GM12874 (cell line): ENCODE measurements around the gene ARIH1.

Source experiments
- TF ChIP-seq, protein P1 (sequence below): IDR thresholded peaks from 2 replicates; pipeline ENCODE4 v1.5.1; 2011; ENCODE audit warnings: low read depth, mild to moderate bottlenecking, control low read depth, low read length, moderate library complexity; ENCODE audit not compliant: insufficient read depth

ARIH1 gene

DNA sequence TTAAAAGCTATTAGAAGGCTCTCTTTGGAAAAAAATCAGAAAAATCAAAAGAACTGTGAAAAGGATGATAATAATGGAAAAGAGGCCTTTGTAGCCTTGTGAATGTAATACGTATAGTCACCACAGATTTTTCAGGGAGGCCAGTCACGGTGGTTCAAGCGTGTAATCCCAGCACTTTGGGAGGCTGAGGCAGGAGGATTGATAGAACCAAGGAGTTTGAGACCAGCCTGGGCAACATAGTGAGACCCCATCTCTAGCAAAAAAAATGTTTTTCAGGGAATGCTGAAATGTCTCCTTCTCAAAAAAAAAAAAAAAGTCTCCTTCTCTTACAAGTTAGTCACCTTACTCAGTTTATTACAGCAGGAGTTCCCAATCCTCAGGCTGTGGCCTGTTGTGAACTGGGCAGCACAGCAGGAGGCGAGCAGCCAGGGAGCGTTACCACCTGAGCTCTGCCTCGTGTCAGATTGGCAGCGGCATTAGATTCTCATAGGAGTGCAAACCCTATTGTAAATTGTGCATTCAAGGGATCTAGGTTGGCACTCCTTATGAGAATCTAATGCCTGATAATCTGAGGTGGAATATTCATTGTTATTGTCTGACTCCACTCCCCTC, 15.9 kb downstream of the ARIH1 start:
- TF ChIP-seq, protein P1, sequence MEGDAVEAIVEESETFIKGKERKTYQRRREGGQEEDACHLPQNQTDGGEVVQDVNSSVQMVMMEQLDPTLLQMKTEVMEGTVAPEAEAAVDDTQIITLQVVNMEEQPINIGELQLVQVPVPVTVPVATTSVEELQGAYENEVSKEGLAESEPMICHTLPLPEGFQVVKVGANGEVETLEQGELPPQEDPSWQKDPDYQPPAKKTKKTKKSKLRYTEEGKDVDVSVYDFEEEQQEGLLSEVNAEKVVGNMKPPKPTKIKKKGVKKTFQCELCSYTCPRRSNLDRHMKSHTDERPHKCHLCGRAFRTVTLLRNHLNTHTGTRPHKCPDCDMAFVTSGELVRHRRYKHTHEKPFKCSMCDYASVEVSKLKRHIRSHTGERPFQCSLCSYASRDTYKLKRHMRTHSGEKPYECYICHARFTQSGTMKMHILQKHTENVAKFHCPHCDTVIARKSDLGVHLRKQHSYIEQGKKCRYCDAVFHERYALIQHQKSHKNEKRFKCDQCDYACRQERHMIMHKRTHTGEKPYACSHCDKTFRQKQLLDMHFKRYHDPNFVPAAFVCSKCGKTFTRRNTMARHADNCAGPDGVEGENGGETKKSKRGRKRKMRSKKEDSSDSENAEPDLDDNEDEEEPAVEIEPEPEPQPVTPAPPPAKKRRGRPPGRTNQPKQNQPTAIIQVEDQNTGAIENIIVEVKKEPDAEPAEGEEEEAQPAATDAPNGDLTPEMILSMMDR: no peak

GRCh38 chr15:72491768-72492167, 17.6 kb downstream of the ARIH1 start:
- TF ChIP-seq, protein P1: no peak

DNA sequence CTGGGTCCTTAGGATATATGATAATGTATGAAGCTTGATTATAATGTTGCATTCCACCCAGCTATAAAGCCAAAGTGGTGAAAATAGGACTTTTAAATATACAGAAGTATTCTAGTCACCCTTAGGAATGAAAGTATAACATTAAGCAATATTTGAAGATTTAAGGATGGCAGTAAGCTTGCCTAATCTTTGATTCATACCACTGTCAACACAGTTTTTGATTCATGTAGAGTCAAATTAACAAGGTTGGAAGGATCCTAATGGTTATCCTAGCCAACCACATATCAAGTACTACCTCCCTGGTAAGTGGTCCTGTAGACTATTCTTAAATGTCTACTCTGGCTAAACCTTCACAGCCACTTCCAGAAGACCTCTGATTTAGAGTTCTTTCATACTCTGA, 18.6 kb downstream of the ARIH1 start:
- TF ChIP-seq, protein P1: no peak

DNA sequence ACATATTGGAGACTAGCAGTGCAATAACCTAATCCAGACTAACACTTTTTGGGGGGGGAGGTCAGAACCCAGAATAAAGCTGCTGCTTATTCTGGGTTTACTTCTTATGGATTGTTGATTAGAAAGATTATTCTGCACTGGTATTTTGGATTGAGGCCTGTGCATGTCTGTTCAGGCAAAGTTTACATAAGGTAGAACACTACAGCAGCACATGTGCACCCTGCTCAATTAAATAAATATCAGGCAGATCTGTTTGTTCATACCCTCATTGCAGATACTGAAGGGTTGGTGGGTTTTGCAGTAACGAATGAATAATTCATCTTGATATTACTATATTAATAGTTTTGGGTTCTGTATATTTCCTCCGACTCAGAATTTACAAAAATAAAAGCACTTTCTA, 19.1 kb downstream of the ARIH1 start:
- TF ChIP-seq, protein P1: no peak

DNA sequence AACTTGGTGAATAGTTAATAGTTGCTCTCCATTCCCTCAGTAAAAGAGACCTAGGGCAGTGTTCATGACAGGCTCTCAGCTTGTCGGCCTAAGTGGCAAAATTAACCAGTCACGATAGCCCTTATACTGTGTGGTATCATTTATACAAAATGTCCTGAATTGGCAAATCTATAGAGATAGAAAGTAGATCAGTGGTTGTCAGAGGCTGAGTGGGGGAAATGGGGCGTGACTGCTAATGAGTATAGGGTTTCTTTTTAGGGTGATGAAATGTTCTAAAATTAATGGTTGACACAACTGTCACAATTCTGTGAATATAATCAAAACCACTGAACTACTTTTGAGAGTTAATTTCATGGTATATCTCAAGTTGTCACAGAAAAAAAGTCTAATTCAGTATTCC, 20.9 kb downstream of the ARIH1 start:
- TF ChIP-seq, protein P1: no peak

- TF ChIP-seq, protein P1: no peak
These were observed 22.7 kb downstream of the ARIH1 start for GRCh38 chr15:72496783-72497182.

DNA sequence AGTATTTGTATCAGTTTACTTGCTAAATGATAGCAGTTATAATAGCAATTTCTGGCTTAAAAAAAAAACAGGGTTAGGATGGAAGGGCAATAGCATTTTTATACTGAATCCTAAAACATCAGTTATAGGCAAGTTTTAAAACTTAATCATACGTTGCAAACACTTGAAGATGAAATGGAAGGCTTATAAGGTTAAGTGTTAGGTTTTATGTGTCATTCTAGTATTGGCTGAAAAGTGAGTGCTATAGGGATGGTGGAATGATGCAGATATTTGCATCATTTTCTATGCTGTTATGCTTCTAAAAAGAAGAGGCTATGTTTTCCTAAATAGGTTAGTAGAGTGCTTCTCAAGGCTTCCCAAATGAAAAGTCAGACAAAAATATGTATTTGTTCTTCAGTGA, 23.3 kb downstream of the ARIH1 start:
- TF ChIP-seq, protein P1: no peak
